H1 (cell line): ENCODE measurements around the gene RPS27A. TPM values are rescaled to one million over a fixed set of nuclear protein-coding genes. Genes with fewer than 3 reads are reported as not detected.

Source experiments
- CTCF ChIA-PET: fragments of 300-600 bp; sonication (Branson Sonifier 250); formaldehyde crosslinking; loops from one replicate; lab custom pipeline; 2021; ENCODE audit not compliant: partially characterized antibody; lab: Charles Lee
- POLR2A ChIA-PET: fragments of 300-600 bp; sonication (Branson Sonifier 250); formaldehyde crosslinking; loops from one replicate; lab custom pipeline; 2021; ENCODE audit warnings: inconsistent platforms; ENCODE audit not compliant: partially characterized antibody; lab: Charles Lee
- DNase-seq, 2 experiments: peaks; one replicate each; pipeline versions ENCODE4 v3.0.0 to v3.0.0-alpha.2; 2010 to 2022; ENCODE audit warnings: low spot score in 2 of 2, low read depth in 1 of 2, mixed read lengths in 1 of 2
- FAIRE-seq: peaks from 2 replicates; lab custom pipeline; 2011; peaks lifted over from hg19 to GRCh38; lab: Jason Lieb, UNC
- H2AFZ ChIP-seq: 2 replicates; pipeline ENCODE4 v1.8.1; 2012; ENCODE audit warnings: low read length, inconsistent platforms
- H2AK5ac ChIP-seq: 2 replicates; pipeline ENCODE4 v1.6.1; 2013; ENCODE audit warnings: low read depth, low read length
- H2BK120ac ChIP-seq: replicated peaks from 2 replicates; pipeline ENCODE3; 2013; ENCODE audit warnings: low read depth, low read length, inconsistent platforms
- H2BK12ac ChIP-seq: 2 replicates; pipeline ENCODE4 v1.6.1; 2013; ENCODE audit warnings: low read depth, low read length
- H2BK15ac ChIP-seq: 2 replicates; pipeline ENCODE4 v1.6.1; 2013; ENCODE audit warnings: low read length
- H2BK20ac ChIP-seq: 2 replicates; pipeline ENCODE4 v1.6.1; 2013; ENCODE audit warnings: low read length
- H2BK5ac ChIP-seq: 2 replicates; pipeline ENCODE4 v1.6.1; 2013; ENCODE audit warnings: low read depth, low read length
- H3K14ac ChIP-seq: 2 replicates; pipeline ENCODE4 v1.6.1; 2013; ENCODE audit warnings: inconsistent platforms; ENCODE audit not compliant: insufficient read length
- H3K18ac ChIP-seq: 2 replicates; pipeline ENCODE4 v1.6.1; 2013; ENCODE audit warnings: low read length; ENCODE audit errors: extremely low read depth
- H3K23ac ChIP-seq: 2 replicates; pipeline ENCODE4 v1.6.1; 2013; ENCODE audit warnings: inconsistent platforms; ENCODE audit not compliant: insufficient read length
- H3K23me2 ChIP-seq: 2 replicates; pipeline ENCODE4 v1.6.1; 2013; ENCODE audit warnings: low read depth, low read length
- H3K27ac ChIP-seq: 2 replicates; pipeline ENCODE4 v1.6.1; 2011; ENCODE audit warnings: low read depth, low read length, inconsistent platforms
- H3K27me3 ChIP-seq, 4 experiments: replicated peaks in 1 of 4; 1 replicate in 1 of 4; 2 replicates in 3 of 4; pipeline versions ENCODE4 v1.6.1 to v1.8.1; 2011 to 2013; ENCODE audit warnings: low read length in 3 of 4, mild to moderate bottlenecking in 3 of 4, inconsistent platforms in 2 of 4, mixed read lengths in 2 of 4, moderate library complexity in 1 of 4; ENCODE audit not compliant: control insufficient read depth in 3 of 4, insufficient read depth in 3 of 4; ENCODE audit errors: extremely low read depth in 1 of 4
- H3K36me3 ChIP-seq, 4 experiments: 2 replicates each; pipeline versions ENCODE4 v1.6.1 to v1.8.1; 2011 to 2013; ENCODE audit warnings: mild to moderate bottlenecking in 4 of 4, low read length in 3 of 4, moderate library complexity in 2 of 4, control low read depth in 1 of 4, inconsistent platforms in 1 of 4; ENCODE audit not compliant: insufficient read depth in 4 of 4, control insufficient read depth in 2 of 4
- H3K4ac ChIP-seq: replicated peaks from 2 replicates; pipeline ENCODE3; 2013; ENCODE audit warnings: low read length, low read depth, mixed read lengths, inconsistent platforms; ENCODE audit not compliant: insufficient read length
- H3K4me1 ChIP-seq, 4 experiments: replicated peaks in 1 of 4; 1 replicate in 1 of 4; 2 replicates in 3 of 4; pipeline versions ENCODE4 v1.6.1 to v1.8.1; 2011 to 2013; ENCODE audit warnings: low read length in 3 of 4, inconsistent platforms in 2 of 4, mixed read lengths in 1 of 4; ENCODE audit not compliant: insufficient read depth in 4 of 4, control insufficient read depth in 3 of 4
- H3K4me2 ChIP-seq, 2 experiments: 2 replicates each; pipeline versions ENCODE4 v1.6.1 to v1.8.1; 2011 to 2013; ENCODE audit warnings: low read depth in 2 of 2, low read length in 2 of 2, control low read depth in 1 of 2, inconsistent platforms in 1 of 2, mild to moderate bottlenecking in 1 of 2; ENCODE audit not compliant: insufficient read depth in 1 of 2
- H3K4me3 ChIP-seq, 4 experiments: fragments of 200-600, 300-600 bp in 1 of 4; sonication (generic), shearing (Covaris generic), sonication (Bioruptor Twin) in 1 of 4; 2 replicates each; pipeline versions ENCODE4 v1.5.1 to v1.8.1; 2011 to 2016; ENCODE audit warnings: low read length in 4 of 4, low read depth in 3 of 4, control low read depth in 2 of 4, inconsistent platforms in 2 of 4, mild to moderate bottlenecking in 2 of 4, mixed read lengths in 1 of 4, moderate library complexity in 1 of 4; ENCODE audit not compliant: insufficient read depth in 2 of 4; ENCODE audit errors: extremely low read depth in 1 of 4
- H3K56ac ChIP-seq: replicated peaks from 2 replicates; pipeline ENCODE3; 2013; ENCODE audit warnings: low read depth, mild to moderate bottlenecking, mixed read lengths, low read length, inconsistent platforms; ENCODE audit not compliant: insufficient read length
- H3K79me1 ChIP-seq: 2 replicates; pipeline ENCODE4 v1.6.1; 2013; ENCODE audit warnings: low read depth, low read length, control low read depth
- H3K79me2 ChIP-seq, 2 experiments: 2 replicates each; pipeline versions ENCODE4 v1.6.1 to v1.8.1; 2012 to 2013; ENCODE audit warnings: low read length in 2 of 2, mild to moderate bottlenecking in 2 of 2, inconsistent platforms in 1 of 2; ENCODE audit not compliant: insufficient read depth in 2 of 2, control insufficient read depth in 1 of 2
- H3K9ac ChIP-seq, 4 experiments: replicated peaks in 1 of 4; 1 replicate in 1 of 4; 2 replicates in 3 of 4; pipeline versions ENCODE4 v1.6.1 to v1.8.1; 2011 to 2013; ENCODE audit warnings: low read depth in 3 of 4, low read length in 3 of 4, control low read depth in 2 of 4, mild to moderate bottlenecking in 2 of 4, moderate library complexity in 2 of 4, inconsistent platforms in 1 of 4; ENCODE audit errors: extremely low read depth in 1 of 4
- H3K9me3 ChIP-seq, 2 experiments: 2 replicates each; pipeline versions ENCODE4 v1.6.1 to v1.8.1; 2012 to 2013; ENCODE audit warnings: mild to moderate bottlenecking in 2 of 2, moderate library complexity in 2 of 2, control low read depth in 1 of 2, inconsistent platforms in 1 of 2, low read depth in 1 of 2, low read length in 1 of 2, mixed read lengths in 1 of 2; ENCODE audit not compliant: insufficient read depth in 2 of 2
- H4K20me1 ChIP-seq, 2 experiments: replicated peaks in 1 of 2; 2 replicates each; pipeline versions ENCODE3 to v1.8.1; 2011 to 2013; ENCODE audit warnings: inconsistent platforms in 2 of 2, low read length in 2 of 2, mild to moderate bottlenecking in 1 of 2; ENCODE audit not compliant: insufficient read depth in 2 of 2, control insufficient read depth in 1 of 2
- H4K5ac ChIP-seq: 2 replicates; pipeline ENCODE4 v1.6.1; 2013; ENCODE audit warnings: low read length, low read depth, mixed read lengths, inconsistent platforms; ENCODE audit not compliant: insufficient read length
- H4K8ac ChIP-seq: 2 replicates; pipeline ENCODE4 v1.8.0; 2013; ENCODE audit warnings: mild to moderate bottlenecking, moderate library complexity, low read length, inconsistent platforms; ENCODE audit not compliant: insufficient read depth; ENCODE audit errors: extremely low read depth
- H4K91ac ChIP-seq: replicated peaks from 2 replicates; pipeline ENCODE3; 2013; ENCODE audit warnings: low read length, mixed read lengths, inconsistent platforms; ENCODE audit not compliant: insufficient read length
- E2F6 ChIP-seq: IDR thresholded peaks from 2 replicates; pipeline ENCODE4 v1.6.1; 2012; ENCODE audit warnings: inconsistent platforms
- EZH2 ChIP-seq: fragments of 200-600 bp; sonication (generic); IDR thresholded peaks from 2 replicates; pipeline ENCODE4 v1.7.1; 2012; ENCODE audit warnings: low read depth, mild to moderate bottlenecking, moderate library complexity, low read length, inconsistent platforms; ENCODE audit not compliant: severe bottlenecking
- KDM4A ChIP-seq: IDR thresholded peaks from one replicate; pipeline ENCODE4 v1.7.1; 2012; ENCODE audit warnings: low read depth, mild to moderate bottlenecking, moderate library complexity, low read length, inconsistent platforms; ENCODE audit not compliant: severe bottlenecking
- MAX ChIP-seq: IDR thresholded peaks from 2 replicates; pipeline ENCODE4 v1.6.1; 2012; ENCODE audit warnings: inconsistent platforms
- NRF1 ChIP-seq: IDR thresholded peaks from 2 replicates; pipeline ENCODE4 v1.6.1; 2011; ENCODE audit warnings: mild to moderate bottlenecking, low read depth, low read length, improper control_type of control experiment
- POU5F1 ChIP-seq: IDR thresholded peaks from 2 replicates; pipeline ENCODE4 v1.6.1; 2011; ENCODE audit warnings: low read depth, mild to moderate bottlenecking, low read length, moderate library complexity
- RAD21 ChIP-seq, 2 experiments: IDR thresholded peaks in 1 of 2; conservative IDR thresholded peaks in 1 of 2; 2 replicates each; pipeline ENCODE4 v1.6.1; 2011; ENCODE audit warnings: low read depth in 2 of 2, low read length in 2 of 2, improper control_type of control experiment in 1 of 2, inconsistent platforms in 1 of 2, mild to moderate bottlenecking in 1 of 2, moderate library complexity in 1 of 2
- RBBP5 ChIP-seq: IDR thresholded peaks from 2 replicates; pipeline ENCODE4 v1.7.1; 2012; ENCODE audit warnings: low read depth, mild to moderate bottlenecking, inconsistent platforms, low read length, moderate library complexity, borderline replicate concordance
- RXRA ChIP-seq: IDR thresholded peaks from 2 replicates; pipeline ENCODE4 v1.6.1; 2011; ENCODE audit warnings: low read depth, mild to moderate bottlenecking, low read length, moderate library complexity; ENCODE audit not compliant: insufficient read depth
- SP1 ChIP-seq: IDR thresholded peaks from 2 replicates; pipeline ENCODE4 v1.6.1; 2011; ENCODE audit warnings: low read depth, low read length
- SP4 ChIP-seq: IDR thresholded peaks from 2 replicates; pipeline ENCODE4 v1.6.1; 2012; ENCODE audit warnings: low read length, inconsistent platforms
- WGBS, 2 experiments: shearing (Covaris generic) in 1 of 2; methylation state at CpG; one replicate each; pipeline versions ENCODE4 v1.1.6 to v1.1.7; 2013 to 2015; ENCODE audit warnings: low lambda C conversion rate in 2 of 2, mixed read lengths in 2 of 2, inconsistent platforms in 1 of 2, low coverage in 1 of 2, missing lambda C conversion rate in 1 of 2; ENCODE audit not compliant: insufficient replicate concordance in 2 of 2, insufficient coverage in 1 of 2, insufficient read length in 1 of 2; ENCODE audit errors: extremely low coverage in 1 of 2, missing lambda C conversion rate in 1 of 2; 5-methylcytosine and 5-hydroxymethylcytosine counted together
- polyA plus RNA-seq, 7 experiments: library from polyadenylated mRNA; depleted of rRNA in 3 of 7; stranded (reverse) in 5 of 7; unstranded in 2 of 7; fragments of >200 nt in 5 of 7; fragments of 200-250 nt in 2 of 7; gene quantifications; 1 replicate in 5 of 7; 2 replicates in 1 of 7; 4 replicates in 1 of 7; pipeline versions ENCODE4 v1.2.1 to v1.2.3, GENCODE V29; 2011 to 2013; ENCODE audit warnings: missing spikeins in 2 of 7, mixed read lengths in 2 of 7
- total RNA-seq: library from RNA; stranded (reverse); fragmentation: NEBNext Ultra II Directional; extraction: Animal tissue kit (Norgen Biotek cat#: 25700); gene quantifications from 2 replicates; pipeline ENCODE4 v1.2.1, GENCODE V29; 2021

Gene RPS27A
- total and polyA plus RNA-seq, 2 of the 8 experiments (the other 6 are each of a cell fraction or from before 2014, with no cell fraction given): 1,431 to 1,682 TPM

GRCh38 chr2:55268288-55268906, 35.9 kb downstream of the RPS27A start:
- no peak overlapping the region for H4K5ac ChIP-seq
- POLR2A ChIA-PET: interaction anchor here (1.2 to 1.7 kb wide), 4 partner anchors 9 to 36 kb away, joined by 4 to 6 read pairs (median 4); partner anchors contain the start of genes CLHC1 and RPS27A
- H2BK120ac ChIP-seq: no peak overlapping the region
- H2AK5ac ChIP-seq: no peak overlapping the region; the same call in 1 of the 2 replicates
- peak overlapping the region; percentile 82 for H3K27ac ChIP-seq
- peak overlapping the region; percentile 95; the same call in 1 of the 2 replicates for H2AFZ ChIP-seq
- H2BK12ac ChIP-seq: 0 out of 2 replicates have a peak overlapping the region, but pooled peaks have one; percentile 82
- CTCF ChIA-PET: no interaction called here
- no peaks in the 10 kb centered on the region for H3K79me1 ChIP-seq
- no peak overlapping the region for H3K4ac ChIP-seq
- H3K9ac ChIP-seq: peak overlapping the region; percentile 55 to 98 (median 92)
- peak overlapping the region; percentile 89 to 91 for H3K4me2 ChIP-seq
- peak overlapping the region; percentile 97; the same call in 1 of the 2 replicates for H2BK5ac ChIP-seq
- H3K18ac ChIP-seq: no peak overlapping the region
- H3K4me1 ChIP-seq: peaks cover 0 to 4% (median under 1%) of the 10 kb centered on the region in 4 experiments; a peak in 1 of 7 replicates
- no peak overlapping the region for H2BK20ac ChIP-seq
- peaks cover 6% of the 10 kb centered on the region; the same call in 1 of the 2 replicates for H3K23me2 ChIP-seq
- H4K20me1 ChIP-seq: no peaks in the 10 kb centered on the region
- H3K4me3 ChIP-seq: peak overlapping the region; percentile 90 to 100 (median 98)
- no peak overlapping the region for H3K23ac ChIP-seq
- H3K14ac ChIP-seq: no peak overlapping the region
- H2BK15ac ChIP-seq: no peak overlapping the region
- H4K91ac ChIP-seq: peak overlapping the region; percentile 89
- H3K9me3 ChIP-seq: no peaks in the 10 kb centered on the region
- H4K8ac ChIP-seq: peak overlapping the region; percentile 82; the same call in 1 of the 2 replicates
- no peaks in the 10 kb centered on the region for H3K79me2 ChIP-seq
- 29% methylated on average over 13 of the region's 13 CpGs; no CpG with 5 or more reads in 1 of the 2 experiments for WGBS, 2 experiments
- FAIRE-seq (no peak), DNase-seq (no peak)
- H3K56ac ChIP-seq: peak overlapping the region; percentile 7
- H3K36me3 ChIP-seq: peaks cover 0 to 22% (median 6%) of the 10 kb centered on the region in 4 experiments; a peak in 4 of 8 replicates
- no peaks in the 10 kb centered on the region for H3K27me3 ChIP-seq
- no peak for TF ChIP-seq EZH2
- no peak for TF ChIP-seq RXRA
- no peak for TF ChIP-seq SP1
- no peak for TF ChIP-seq KDM4A
- TF ChIP-seq SP4: no peak
- TF ChIP-seq E2F6: no peak
- no peak for TF ChIP-seq MAX
- TF ChIP-seq RAD21 (IDR thresholded peaks at IDR 0.05 in 1 of 2, conservative IDR thresholded peaks at IDR 0.05 in 1 of 2; ENCODE audit: low read depth in 2 of 2, low read length in 2 of 2): no peak
- TF ChIP-seq RBBP5: no peak
- no peak for TF ChIP-seq POU5F1
- TF ChIP-seq NRF1: no peak
